Stimulated activated CD8-positive, alpha-beta memory T cell treated with anti-CD3 and anti-CD28 coated beads, Interleukin-2, amount 100 ng/mL, for 1 hour (primary cell): ENCODE data around the gene CTSA.

Source experiments
- DNase-seq, 2 donors: peaks; one replicate each; pipeline ENCODE4 v3.0.0-alpha.2; 2020; ENCODE audit warnings: low read depth in 2 of 2

CTSA gene

DNA sequence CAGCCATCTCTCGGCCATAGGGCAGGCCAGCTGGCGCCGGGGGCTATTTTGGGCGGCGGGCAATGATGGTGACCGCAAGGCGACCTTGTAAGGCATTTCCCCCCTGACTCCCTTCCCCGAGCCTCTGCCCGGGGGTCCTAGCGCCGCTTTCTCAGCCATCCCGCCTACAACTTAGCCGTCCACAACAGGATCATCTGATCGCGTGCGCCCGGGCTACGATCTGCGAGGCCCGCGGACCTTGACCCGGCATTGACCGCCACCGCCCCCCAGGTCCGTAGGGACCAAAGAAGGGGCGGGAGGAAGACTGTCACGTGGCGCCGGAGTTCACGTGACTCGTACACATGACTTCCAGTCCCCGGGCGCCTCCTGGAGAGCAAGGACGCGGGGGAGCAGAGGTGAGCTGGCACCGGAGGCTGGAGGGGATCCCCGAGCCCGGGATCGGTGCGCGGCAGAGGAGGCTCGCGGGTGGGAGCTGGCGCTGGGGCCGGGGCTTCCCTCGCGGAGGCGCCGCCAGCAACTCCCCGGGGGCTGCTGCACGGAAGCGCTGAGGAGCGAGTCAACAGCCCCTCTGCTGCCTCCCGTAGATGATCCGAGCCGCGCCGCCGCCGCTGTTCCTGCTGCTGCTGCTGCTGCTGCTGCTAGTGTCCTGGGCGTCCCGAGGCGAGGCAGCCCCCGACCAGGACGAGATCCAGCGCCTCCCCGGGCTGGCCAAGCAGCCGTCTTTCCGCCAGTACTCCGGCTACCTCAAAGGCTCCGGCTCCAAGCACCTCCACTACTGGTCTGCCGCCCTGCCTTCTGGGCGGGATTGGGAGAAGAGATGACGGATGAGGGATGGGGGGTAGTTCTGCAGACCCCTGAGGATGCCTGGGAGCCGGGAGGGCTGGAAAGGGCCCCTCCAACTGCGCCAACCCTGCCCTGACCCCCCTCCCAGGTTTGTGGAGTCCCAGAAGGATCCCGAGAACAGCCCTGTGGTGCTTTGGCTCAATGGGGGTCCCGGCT is at the start of gene CTSA, which contains the start of gene NEURL2:
Gene CTSA, plus strand, starts transcription at position 351 of the 999 bp plus-strand sequence. Its CDS starts 234 bp downstream, at position 585.
Gene NEURL2, minus strand, starts transcription at position 224 of the 999 bp plus-strand sequence. Its CDS starts 217 bp downstream, at position 7.
- peak; percentile 63 to 76 for DNase-seq

- no peak for DNase-seq
Observed at GRCh38 chr20:45841407-45842129, 49.6 kb upstream of the CTSA start.

- no peak for DNase-seq
Observed at GRCh38 chr20:45842169-45842812, 48.8 kb upstream of the CTSA start.

GRCh38 chr20:45843506-45843905 is 47.6 kb upstream of the CTSA start:
- DNase-seq, result no peak

DNA sequence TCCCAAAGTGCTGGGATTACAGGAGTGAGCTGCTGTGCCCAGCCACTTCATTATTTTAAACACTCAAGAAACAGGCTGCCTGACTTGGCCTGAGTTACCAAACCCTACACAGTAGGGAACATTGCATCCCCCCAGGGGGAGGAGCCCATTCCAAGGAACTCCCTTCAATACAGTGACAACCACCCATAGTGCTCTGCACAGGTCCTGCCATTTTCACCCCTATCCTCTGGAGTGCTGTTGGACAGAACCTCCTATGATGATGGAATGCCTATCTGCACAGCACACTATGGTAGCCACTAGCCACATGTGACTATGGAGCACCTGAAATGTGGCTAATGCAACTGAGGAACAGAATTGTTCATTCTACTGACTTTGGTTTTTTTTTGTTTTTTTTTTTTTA is 45.7 kb upstream of the CTSA start:
- DNase-seq, result no peak

GRCh38 chr20:45848421-45848820 is 42.7 kb upstream of the CTSA start:
- no peak for DNase-seq

- DNase-seq, result no peak
Observed at GRCh38 chr20:45848969-45849582, 42.1 kb upstream of the CTSA start.

- no peak for DNase-seq
Observed at GRCh38 chr20:45850238-45850637, 40.9 kb upstream of the CTSA start.

GRCh38 chr20:45850926-45851325 is 40.2 kb upstream of the CTSA start:
- DNase-seq, result no peak

DNA sequence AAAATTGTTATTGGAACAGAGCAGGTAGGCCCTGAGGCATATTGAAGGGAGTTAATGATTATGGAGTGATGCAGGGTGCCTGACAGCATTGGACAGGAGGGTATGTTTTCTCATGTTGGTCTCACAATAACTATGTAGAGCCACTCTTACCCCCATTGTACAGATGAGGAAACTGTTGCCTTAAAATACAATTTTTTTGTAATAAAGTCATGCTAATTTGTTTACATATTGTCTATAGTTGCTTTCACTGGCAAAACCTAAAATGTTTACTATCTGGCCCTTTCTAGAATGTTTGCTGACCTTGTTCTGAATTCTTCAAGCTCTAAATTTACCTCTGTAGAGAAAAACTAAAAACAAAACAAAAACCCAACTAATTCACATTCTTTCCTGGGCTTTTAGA is 39.6 kb upstream of the CTSA start:
- no peak for DNase-seq

- DNase-seq, result no peak
Observed at GRCh38 chr20:45852326-45852725, 38.8 kb upstream of the CTSA start.

GRCh38 chr20:45853484-45853883 is 37.7 kb upstream of the CTSA start:
- DNase-seq, result no peak

DNA sequence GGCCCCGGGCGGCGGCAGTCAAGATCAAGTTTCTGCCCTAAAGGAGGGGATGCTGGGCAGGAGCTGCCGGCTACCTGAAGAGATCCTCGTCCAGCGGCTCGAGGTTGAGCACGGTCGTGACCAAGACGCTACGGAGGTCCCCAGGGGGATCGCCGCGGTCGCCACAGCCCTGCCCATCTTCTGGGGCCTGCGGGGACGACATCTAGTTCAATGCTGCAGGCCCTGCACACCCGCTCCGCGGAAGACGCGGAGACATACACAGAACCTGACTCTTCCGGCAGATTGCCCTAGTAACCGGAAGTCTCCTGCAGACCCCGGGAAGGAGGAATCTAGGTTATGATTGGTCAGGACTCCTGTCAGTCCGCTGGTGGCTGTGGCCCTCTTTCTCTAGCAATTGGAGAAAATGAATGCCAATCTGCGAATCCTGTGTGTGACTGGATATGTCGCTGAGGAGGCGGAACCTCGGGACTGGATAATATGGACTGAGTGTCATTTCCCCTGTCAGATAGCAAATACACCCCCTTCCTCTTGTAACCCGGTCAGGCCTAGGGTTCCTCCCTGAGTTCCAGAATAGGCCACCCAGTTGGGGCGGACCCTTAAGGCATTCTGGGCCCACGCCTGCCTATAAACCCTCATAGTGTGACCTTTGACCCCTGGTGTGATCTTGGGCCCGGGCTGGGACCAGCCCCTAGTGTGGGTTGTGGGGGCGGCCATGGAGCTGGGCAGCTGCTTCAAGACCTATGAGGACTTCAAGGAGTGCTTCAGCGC is 33.8 kb upstream of the CTSA start, which contains the start of the genes ACOT8 and ZSWIM3:
Gene ACOT8, minus strand, starts transcription at position 279 of the 768 bp plus-strand sequence. Its CDS starts 77 bp downstream, at position 202.
Gene ZSWIM3, plus strand, starts transcription at position 501 of the 768 bp plus-strand sequence. Its CDS starts 212 bp downstream, at position 713.
- DNase-seq, result peak; percentile 73 to 80

DNA sequence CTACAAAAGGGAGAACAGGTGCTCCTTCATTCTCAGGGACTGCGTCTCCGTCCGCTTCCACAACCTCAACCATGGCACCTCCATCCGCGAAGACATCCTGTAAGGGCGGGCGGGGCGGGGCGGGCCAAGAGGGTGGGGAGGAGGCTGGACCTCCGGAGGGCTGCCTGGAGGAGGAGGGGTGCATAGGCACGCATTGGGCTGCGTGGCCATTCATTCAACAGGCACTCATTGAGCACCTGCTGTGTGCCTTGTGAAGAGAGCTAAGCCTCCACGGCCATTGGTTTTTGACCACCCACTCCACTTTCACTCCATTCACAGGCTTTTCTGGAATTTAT is 33.3 kb upstream of the CTSA start:
- DNase-seq, result no peak

- DNase-seq, result no peak
Observed at GRCh38 chr20:45859916-45860315, 31.2 kb upstream of the CTSA start.

- DNase-seq, result no peak
Observed at GRCh38 chr20:45860560-45861220, 30.4 kb upstream of the CTSA start.

GRCh38 chr20:45861221-45862075 is 29.7 kb upstream of the CTSA start:
- no peak for DNase-seq

DNA sequence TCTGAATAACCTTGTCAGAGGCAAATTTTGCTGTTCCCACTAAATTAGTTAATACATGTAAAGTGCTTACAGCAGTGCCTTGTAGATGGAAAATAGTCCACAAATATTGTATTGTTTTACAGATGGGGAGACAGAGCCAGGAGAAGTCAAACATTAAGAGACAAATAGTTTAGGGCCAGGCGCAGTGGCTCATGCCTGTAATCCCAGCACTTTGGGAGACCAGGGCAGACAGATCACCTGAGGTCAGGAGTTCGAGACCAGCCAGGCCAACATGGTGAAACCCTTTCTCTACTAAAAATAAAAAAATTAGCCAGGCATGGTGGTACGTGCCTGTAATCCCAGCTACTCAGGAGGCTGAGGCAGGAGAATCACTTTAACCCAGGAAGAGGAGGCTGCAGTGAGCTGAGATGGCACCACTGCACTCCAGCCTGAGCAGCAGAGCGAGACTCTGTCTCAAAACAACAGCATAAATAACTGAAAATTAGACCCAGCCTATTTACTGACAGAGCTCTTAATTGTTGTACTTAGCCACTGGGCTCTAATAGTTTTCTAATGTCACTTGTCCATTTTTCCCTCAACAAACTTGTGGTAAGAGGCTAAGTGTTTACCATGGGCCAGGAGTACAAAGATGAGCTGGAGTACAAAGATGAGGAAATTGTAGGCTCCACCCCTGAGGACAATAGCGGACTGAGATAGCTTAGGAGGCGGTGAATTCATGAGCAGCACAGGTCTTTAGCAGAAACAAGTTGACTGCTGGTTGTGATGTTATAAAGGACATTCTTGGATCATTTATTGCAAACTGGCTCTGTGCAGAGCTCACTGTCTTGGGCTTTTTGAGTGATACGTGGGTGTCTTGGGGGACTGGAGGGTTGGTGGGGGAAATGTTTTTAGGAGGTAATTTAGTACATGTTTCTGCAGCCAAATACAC is 27.3 kb upstream of the CTSA start:
- DNase-seq, result no peak
